NCI-H2196 (cell line): Measurements from ENCODE around the gene DUOXA2.
"Not testable (repeated sequence)": the region's sequence is repeated elsewhere in the genome, so short reads cannot be mapped to it uniquely, and the experiment has no call there.

Source experiments
- DNase-seq: peaks from one replicate; lab custom pipeline; 2025; ENCODE audit not compliant: unreplicated experiment; lab: John Stamatoyannopoulos, UW

Gene DUOXA2

GRCh38 chr15:45134682-45135604 is 20.8 kb downstream of the DUOXA2 start:
- DNase-seq: peak; percentile 40

GRCh38 chr15:45135705-45136377 is 21.7 kb downstream of the DUOXA2 start:
- DNase-seq: not testable (repeated sequence)

GRCh38 chr15:45136378-45136764 is 22.2 kb downstream of the DUOXA2 start:
- DNase-seq: no peak

- DNase-seq: no peak
Observed at GRCh38 chr15:45137703-45138102, 23.6 kb downstream of the DUOXA2 start.

GRCh38 chr15:45138814-45139765 is 25.0 kb downstream of the DUOXA2 start:
- no peak for DNase-seq

- no peak for DNase-seq
Observed at GRCh38 chr15:45139770-45140169, 25.6 kb downstream of the DUOXA2 start.

GRCh38 chr15:45140557-45141250 is 26.6 kb downstream of the DUOXA2 start:
- no peak for DNase-seq

- DNase-seq: no peak
Observed at GRCh38 chr15:45141386-45141785, 27.3 kb downstream of the DUOXA2 start.

GRCh38 chr15:45143056-45143455 is 28.9 kb downstream of the DUOXA2 start:
- DNase-seq: no peak

- no peak for DNase-seq
Observed at GRCh38 chr15:45143946-45144345, 29.8 kb downstream of the DUOXA2 start.

- DNase-seq: no peak
Observed at GRCh38 chr15:45144775-45145174, 30.6 kb downstream of the DUOXA2 start.

GRCh38 chr15:45146405-45146804 is 32.3 kb downstream of the DUOXA2 start:
- no peak for DNase-seq

- no peak for DNase-seq
Observed at GRCh38 chr15:45147606-45148005, 33.5 kb downstream of the DUOXA2 start.

- no peak for DNase-seq
Observed at GRCh38 chr15:45148076-45149059, 34.2 kb downstream of the DUOXA2 start.

GRCh38 chr15:45149060-45149459 is 34.9 kb downstream of the DUOXA2 start:
- DNase-seq: no peak

GRCh38 chr15:45150481-45150880 is 36.4 kb downstream of the DUOXA2 start:
- DNase-seq: no peak

GRCh38 chr15:45150997-45151396 is 36.9 kb downstream of the DUOXA2 start:
- DNase-seq: no peak

GRCh38 chr15:45151998-45152828 is 38.1 kb downstream of the DUOXA2 start:
- DNase-seq: no peak
